ENCODE results near the gene PRSS12.
"Not testable (repeated sequence)": the region's sequence is repeated elsewhere in the genome, so short reads cannot be mapped to it uniquely, and the experiment has no call there.

PRSS12 gene

GRCh38 chr4:118273642-118274041 lies 79.2 kb downstream of the PRSS12 start:
- no peak for FAIRE-seq

- no peak for FAIRE-seq
Measured at GRCh38 chr4:118271788-118272187, 81.0 kb downstream of the PRSS12 start.

GRCh38 chr4:118270492-118270891 lies 82.3 kb downstream of the PRSS12 start:
- peak; percentile 84 for FAIRE-seq

GRCh38 chr4:118268780-118269179 lies 84.0 kb downstream of the PRSS12 start:
- no peak for FAIRE-seq

GRCh38 chr4:118266145-118266496 lies 86.7 kb downstream of the PRSS12 start:
- not testable (repeated sequence) for FAIRE-seq

DNA sequence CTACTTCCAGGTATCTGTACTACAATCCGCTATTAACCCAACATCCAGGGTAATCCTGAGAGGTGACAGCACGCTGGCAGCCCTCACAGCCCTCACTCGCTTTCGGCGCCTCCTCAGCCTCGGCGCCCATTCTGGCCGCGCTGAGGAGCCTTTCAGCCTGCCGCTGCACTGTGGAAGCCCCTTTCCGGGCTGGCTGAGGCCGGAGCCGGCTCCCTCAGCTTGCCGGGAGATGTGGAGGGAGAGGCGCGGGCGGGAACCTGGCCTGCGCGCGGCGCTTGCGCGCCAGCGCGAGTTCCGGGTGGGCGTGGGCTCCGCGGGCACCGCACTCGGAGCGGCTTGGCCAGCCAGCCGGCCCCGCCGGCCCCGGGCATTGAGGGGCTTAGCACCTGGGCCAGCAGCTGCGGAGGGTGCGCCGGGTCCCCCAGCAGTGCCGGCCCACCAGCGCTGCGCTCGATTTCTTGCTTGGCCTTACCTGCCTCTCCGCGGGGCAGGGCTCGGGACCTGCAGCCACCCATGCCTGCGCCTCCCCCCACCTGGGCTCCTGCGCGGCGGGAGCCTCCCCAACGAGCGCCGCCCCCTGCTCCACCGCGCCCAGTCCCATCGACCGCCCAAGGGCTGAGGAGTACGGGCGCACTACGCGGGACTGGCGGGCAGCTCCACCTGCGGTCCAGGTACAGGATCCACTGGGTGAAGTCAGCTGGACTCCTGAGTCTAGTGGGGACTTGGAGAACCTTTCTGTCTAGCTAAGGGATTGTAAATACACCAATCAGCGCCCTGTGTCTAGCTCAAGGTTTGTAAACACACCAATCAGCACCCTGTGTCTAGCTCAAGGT lies 87.3 kb downstream of the PRSS12 start:
- no peak for FAIRE-seq

DNA sequence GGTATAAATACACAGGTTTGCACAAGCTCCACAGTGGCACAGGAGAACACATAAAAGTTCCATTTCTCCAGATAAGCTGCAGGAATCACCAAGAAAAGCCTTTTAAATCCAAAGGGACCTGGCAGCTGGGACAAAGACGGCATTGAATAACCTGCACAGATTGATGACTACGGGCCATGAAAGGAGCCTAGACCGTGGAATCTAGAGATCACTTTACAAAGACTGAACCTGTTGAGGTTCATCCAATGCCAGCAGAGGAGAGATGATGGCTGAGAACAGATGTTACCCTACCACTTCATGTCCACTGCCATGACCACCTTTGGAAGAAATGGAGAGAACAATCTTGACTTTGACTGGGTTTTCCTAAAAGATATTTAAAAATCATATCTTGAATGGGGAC lies 88.7 kb downstream of the PRSS12 start:
- no peak for FAIRE-seq

GRCh38 chr4:118260309-118260708 lies 92.5 kb downstream of the PRSS12 start:
- no peak for FAIRE-seq

GRCh38 chr4:118259111-118259510 lies 93.7 kb downstream of the PRSS12 start:
- no peak for FAIRE-seq

- no peak for FAIRE-seq
Measured at GRCh38 chr4:118254368-118254767, 98.4 kb downstream of the PRSS12 start.

GRCh38 chr4:118249890-118250289 lies 102.9 kb downstream of the PRSS12 start:
- FAIRE-seq: no peak

GRCh38 chr4:118237531-118237930 lies 115.3 kb downstream of the PRSS12 start:
- no peak for FAIRE-seq

DNA sequence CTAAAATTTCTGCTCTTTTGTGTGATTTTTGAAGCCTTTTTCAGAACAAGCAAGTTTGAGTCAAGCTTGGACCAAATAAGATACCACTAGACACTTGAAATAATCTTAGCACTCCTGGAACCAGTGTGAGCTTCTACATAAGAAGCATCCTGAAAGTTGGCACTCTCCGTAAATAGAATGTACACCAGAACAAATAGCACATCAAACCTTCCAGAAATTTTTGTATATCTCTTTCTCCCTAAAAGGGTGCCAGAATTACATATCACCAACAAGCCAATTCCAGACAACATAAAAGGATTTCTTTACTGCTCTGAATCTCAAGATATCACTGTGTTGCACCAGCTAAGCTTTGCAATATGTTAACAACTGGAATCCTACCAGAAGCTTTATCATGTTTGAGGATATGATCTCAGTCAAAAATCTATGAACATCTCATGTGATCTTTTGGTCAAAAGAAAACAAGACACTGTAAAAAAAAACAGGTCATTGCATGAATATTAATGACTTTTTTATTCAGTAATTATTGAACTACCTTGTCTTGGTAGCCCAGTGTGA lies 117.2 kb downstream of the PRSS12 start:
- FAIRE-seq: no peak
